ENCODE measurements around the gene CACNA1C. TPM values are rescaled to one million over a fixed set of nuclear protein-coding genes. Genes with fewer than 3 reads are reported as not detected.

Gene CACNA1C
- total and polyA plus RNA-seq, 2 donors (not counting 1 experiment from before 2014, with no cell fraction given): 0.01 to 0.02 TPM

DNA sequence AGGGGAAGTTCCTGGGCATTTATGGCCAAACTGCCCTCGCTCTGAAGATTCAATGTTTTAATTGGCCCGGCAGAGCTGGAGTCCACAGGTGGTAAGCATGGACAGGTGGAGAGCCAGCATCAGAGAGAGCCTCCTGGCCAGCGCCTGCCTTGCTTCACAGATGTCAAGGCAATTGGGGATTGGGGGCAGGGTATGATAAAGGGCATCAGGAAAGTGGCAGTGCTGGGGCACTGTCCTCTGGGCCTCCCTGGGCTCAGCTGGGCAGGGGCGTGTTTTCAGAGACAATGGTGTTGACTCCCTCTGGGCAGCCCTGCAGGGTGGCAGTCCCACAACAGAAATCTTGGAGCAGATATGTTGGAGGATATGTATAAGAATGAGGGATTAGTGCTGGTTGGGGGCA is 237.3 kb downstream of the CACNA1C start:
- Histone ChIP-seq H3K4me2 (replicated peaks; ENCODE audit: low read depth, low read length, poor library complexity, severe bottlenecking) (no peak overlapping the region), H3K27me3 (replicated peaks in 1 of 4; ENCODE audit: control extremely low read depth in 1 of 4, control insufficient read depth in 3 of 4, insufficient read depth in 4 of 4, low read length in 3 of 4) (peaks cover 0 to 4% (median 0%) of the 10 kb centered on the region in 4 experiments), H3K36me3 (replicated peaks in 1 of 2; ENCODE audit: control extremely low read depth in 1 of 2, control insufficient read depth in 1 of 2, extremely low read depth in 1 of 2, insufficient read depth in 2 of 2, low read length in 1 of 2) (no peaks in the 10 kb centered on the region), H4K20me1 (ENCODE audit: control insufficient read depth, insufficient read depth, low read length, poor library complexity, severe bottlenecking) (no peaks in the 10 kb centered on the region), H3K4me1 (ENCODE audit: control insufficient read depth in 2 of 2, insufficient read depth in 2 of 2, low read length in 2 of 2) (peaks cover 0 to 6% of the 10 kb centered on the region in 2 donors), H3K79me2 (ENCODE audit: control insufficient read depth, insufficient read depth, low read length) (no peaks in the 10 kb centered on the region), H2AFZ (ENCODE audit: insufficient read depth, low read depth, low read length, poor library complexity, severe bottlenecking) (no peak overlapping the region), H3K9me3 (ENCODE audit: control extremely low read depth in 1 of 3, control insufficient read depth in 2 of 3, insufficient read depth in 1 of 3, low read length in 2 of 3) (no peaks in the 10 kb centered on the region), H3K27ac (ENCODE audit: low read length in 2 of 2) (no peak overlapping the region), H3K9ac (ENCODE audit: low read length) (no peak overlapping the region), H3K4me3 (ENCODE audit: control extremely low read depth in 1 of 5, extremely low read depth in 1 of 5, insufficient read depth in 1 of 5, low read depth in 2 of 5, low read length in 4 of 5) (no peak overlapping the region)
- ChIA-PET CTCF (interaction anchor here (0.6 to 1.7 kb wide), 2 partner anchors 8 to 20 kb away, joined by 3 to 4 read pairs; no protein-coding TSS in a partner anchor), POLR2A (no interaction called here)
- Mint-ChIP-seq H3K9me3 (ENCODE audit: insufficient read depth) (no peaks in the 10 kb centered on the region), H3K4me3 (no peak overlapping the region), H3K27ac (no peak overlapping the region), H3K27me3 (peaks cover 16% of the 10 kb centered on the region), H3K4me1 (peaks cover 4% of the 10 kb centered on the region)
- DNase-seq (no peak), ATAC-seq (ENCODE audit: low read depth) (no peak)
- TF ChIP-seq, protein P1, sequence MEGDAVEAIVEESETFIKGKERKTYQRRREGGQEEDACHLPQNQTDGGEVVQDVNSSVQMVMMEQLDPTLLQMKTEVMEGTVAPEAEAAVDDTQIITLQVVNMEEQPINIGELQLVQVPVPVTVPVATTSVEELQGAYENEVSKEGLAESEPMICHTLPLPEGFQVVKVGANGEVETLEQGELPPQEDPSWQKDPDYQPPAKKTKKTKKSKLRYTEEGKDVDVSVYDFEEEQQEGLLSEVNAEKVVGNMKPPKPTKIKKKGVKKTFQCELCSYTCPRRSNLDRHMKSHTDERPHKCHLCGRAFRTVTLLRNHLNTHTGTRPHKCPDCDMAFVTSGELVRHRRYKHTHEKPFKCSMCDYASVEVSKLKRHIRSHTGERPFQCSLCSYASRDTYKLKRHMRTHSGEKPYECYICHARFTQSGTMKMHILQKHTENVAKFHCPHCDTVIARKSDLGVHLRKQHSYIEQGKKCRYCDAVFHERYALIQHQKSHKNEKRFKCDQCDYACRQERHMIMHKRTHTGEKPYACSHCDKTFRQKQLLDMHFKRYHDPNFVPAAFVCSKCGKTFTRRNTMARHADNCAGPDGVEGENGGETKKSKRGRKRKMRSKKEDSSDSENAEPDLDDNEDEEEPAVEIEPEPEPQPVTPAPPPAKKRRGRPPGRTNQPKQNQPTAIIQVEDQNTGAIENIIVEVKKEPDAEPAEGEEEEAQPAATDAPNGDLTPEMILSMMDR (IDR thresholded peaks at IDR 0.05): no peak
- TF ChIP-seq EZH2 (IDR thresholded peaks at IDR 0.05; ENCODE audit: borderline replicate concordance, insufficient read depth, low read depth, low read length, poor library complexity, severe bottlenecking): no peak
- 98% methylated on average over 4 of the region's 4 CpGs for WGBS (ENCODE audit: insufficient coverage)
- intact Hi-C loops (cut with micrococcal nuclease): no loop called here

DNA sequence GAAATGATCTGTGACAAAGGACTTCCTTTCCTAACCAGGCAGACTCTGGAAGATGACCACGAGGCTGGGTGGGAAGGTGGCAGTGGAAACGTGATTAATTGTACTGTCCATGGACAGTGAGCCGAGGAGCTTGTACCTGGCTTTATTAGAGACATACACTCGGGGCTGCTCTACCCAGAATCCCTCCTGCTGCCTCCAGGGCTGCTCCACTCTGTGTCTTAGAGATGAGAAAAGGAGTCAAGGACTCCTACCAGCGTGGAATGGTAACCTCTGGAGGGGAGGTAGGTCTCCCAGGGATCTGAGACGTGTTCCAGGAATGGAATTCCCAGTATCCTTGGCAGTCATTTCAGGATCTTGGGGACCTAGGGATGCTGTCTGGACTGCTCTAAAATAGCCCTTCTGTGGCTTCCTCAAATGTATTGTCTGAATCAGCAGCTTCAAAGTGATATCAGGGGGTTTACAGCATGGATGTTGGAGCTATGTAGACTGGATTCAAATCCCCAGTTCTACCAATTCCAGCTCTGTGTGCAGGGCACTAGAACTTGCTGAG is 237.8 kb downstream of the CACNA1C start:
- peaks cover 0 to 4% (median 0%) of the 10 kb centered on the region in 4 experiments for H3K27me3 ChIP-seq (replicated peaks in 1 of 4; ENCODE audit: control extremely low read depth in 1 of 4, control insufficient read depth in 3 of 4, insufficient read depth in 4 of 4, low read length in 3 of 4)
- ATAC-seq (ENCODE audit: low read depth) (no peak), DNase-seq (no peak)
- ChIA-PET POLR2A (no interaction called here), CTCF (interaction anchor here (0.5 to 1.7 kb wide), 2 partner anchors 8 to 636 kb away, joined by 4 read pairs; no protein-coding TSS in a partner anchor)
- no peak overlapping the region for H3K4me3 ChIP-seq (ENCODE audit: control extremely low read depth in 1 of 5, extremely low read depth in 1 of 5, insufficient read depth in 1 of 5, low read depth in 2 of 5, low read length in 4 of 5)
- Mint-ChIP-seq H3K27me3 (peaks cover 18% of the 10 kb centered on the region), H3K9me3 (ENCODE audit: insufficient read depth) (no peaks in the 10 kb centered on the region), H3K4me3 (no peak overlapping the region), H3K27ac (no peak overlapping the region), H3K4me1 (peaks cover 6% of the 10 kb centered on the region)
- 86% methylated on average over 4 of the region's 6 CpGs for WGBS (ENCODE audit: insufficient coverage)
- no peak overlapping the region for H3K27ac ChIP-seq (ENCODE audit: low read length in 2 of 2)
- no peak overlapping the region for H3K9ac ChIP-seq (ENCODE audit: low read length)
- H4K20me1 ChIP-seq (ENCODE audit: control insufficient read depth, insufficient read depth, low read length, poor library complexity, severe bottlenecking): no peaks in the 10 kb centered on the region
- H3K4me2 ChIP-seq (replicated peaks; ENCODE audit: low read depth, low read length, poor library complexity, severe bottlenecking): no peak overlapping the region
- no peaks in the 10 kb centered on the region for H3K9me3 ChIP-seq (ENCODE audit: control extremely low read depth in 1 of 3, control insufficient read depth in 2 of 3, insufficient read depth in 1 of 3, low read length in 2 of 3)
- H3K4me1 ChIP-seq (ENCODE audit: control insufficient read depth in 2 of 2, insufficient read depth in 2 of 2, low read length in 2 of 2): peaks cover 0 to 7% of the 10 kb centered on the region in 2 donors
- intact Hi-C loops (cut with micrococcal nuclease): loop anchor here (1.0 kb wide), 1 partner anchor 494 kb away; no protein-coding TSS in a partner anchor
- H2AFZ ChIP-seq (ENCODE audit: insufficient read depth, low read depth, low read length, poor library complexity, severe bottlenecking): no peak overlapping the region
- H3K36me3 ChIP-seq (replicated peaks in 1 of 2; ENCODE audit: control extremely low read depth in 1 of 2, control insufficient read depth in 1 of 2, extremely low read depth in 1 of 2, insufficient read depth in 2 of 2, low read length in 1 of 2): no peaks in the 10 kb centered on the region
- TF ChIP-seq EZH2 (IDR thresholded peaks at IDR 0.05; ENCODE audit: borderline replicate concordance, insufficient read depth, low read depth, low read length, poor library complexity, severe bottlenecking): no peak
- TF ChIP-seq, protein P1 (IDR thresholded peaks at IDR 0.05): no peak
- no peaks in the 10 kb centered on the region for H3K79me2 ChIP-seq (ENCODE audit: control insufficient read depth, insufficient read depth, low read length)

All from B cell (primary cell).